Kidney capillary endothelial cell (primary cell): ENCODE results near the gene ZCCHC7.

Experiments used
- DNase-seq: peaks from one replicate; pipeline ENCODE4 v3.0.0-alpha.2; 2018; ENCODE audit warnings: low spot score

Gene ZCCHC7

DNA sequence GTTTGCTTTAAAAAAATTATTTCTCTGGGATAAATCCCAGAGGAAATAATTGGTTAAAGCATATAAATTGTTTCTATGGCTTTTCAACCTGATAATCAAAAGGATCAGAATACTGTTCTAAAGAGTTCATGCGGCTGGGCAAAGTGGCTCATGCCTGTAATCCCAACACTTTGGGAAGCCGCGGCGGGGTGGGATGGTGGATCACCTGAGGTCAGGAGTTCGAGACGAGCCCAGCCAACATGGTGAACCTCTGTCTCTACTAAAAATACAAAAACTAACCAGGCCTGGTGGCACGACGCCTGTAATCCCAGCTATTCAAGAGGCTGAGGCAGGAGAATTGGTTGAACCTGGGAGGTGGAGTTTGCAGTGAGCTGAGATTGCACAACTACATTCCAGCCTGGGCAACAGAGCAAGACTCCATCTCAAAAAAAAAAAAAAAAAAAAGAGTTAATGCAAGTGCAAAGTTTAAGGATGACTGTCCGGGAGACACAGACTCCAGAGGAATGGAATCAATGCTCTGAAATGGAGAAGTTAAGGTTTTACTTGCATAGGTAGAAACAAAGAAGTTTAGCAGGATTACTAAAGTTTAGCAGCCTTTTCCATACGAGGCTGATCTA, 285.5 kb downstream of the ZCCHC7 start:
- DNase-seq = no peak

DNA sequence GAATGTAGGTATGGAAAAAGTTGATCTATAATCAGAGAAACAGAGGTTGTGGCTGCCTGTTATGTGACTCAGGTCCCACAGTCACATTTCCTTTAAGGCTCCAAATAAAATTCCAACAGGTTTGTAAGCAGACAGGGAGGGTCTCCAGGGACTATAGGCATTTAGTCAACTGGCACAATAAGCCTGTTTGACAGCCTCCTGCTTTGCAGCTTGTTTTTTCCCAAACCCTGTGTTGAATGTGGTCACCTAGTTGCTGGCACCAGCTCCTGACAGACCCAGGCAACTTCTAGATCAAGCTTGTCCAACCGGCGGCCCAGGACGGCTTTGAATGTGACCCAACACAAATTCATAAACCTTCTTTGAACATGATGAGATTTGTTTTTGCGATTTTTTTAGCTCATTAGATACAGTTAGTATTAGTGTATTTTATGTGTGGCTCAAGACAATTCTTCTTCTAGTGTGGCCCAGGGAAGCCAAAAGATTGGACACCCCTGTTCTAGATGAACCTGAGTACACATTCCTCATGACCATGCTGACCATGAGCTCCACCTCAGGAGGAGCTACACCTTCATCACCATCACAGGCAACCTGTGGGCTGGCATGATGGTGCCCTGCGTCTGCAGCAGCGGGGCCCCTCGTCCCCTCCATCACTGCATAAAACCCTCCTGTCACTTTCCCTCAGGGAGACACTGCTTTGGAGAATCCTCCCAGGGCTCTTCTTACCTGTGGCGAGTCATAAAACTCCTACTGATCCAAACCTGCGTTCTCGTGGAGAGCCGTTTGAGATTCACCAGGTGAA, 286.4 kb downstream of the ZCCHC7 start:
- DNase-seq = no peak

DNA sequence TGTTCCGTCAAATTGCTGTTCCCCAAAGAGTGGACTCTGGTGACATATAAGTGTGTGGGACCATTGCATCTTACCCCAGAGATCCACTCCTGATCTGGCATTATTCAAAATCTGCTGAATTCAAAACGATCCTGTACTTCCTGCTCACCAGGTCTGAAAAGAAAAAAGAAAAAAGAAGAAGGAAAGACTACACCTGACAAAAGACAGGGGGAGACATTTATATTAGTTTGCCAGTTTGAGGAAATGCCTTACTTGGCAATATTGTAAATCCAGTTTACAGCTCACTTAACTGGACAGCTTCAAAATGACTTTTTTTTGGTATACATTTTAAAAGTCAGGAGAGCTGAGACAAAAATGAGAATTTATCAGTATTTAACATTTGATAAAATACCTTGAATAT, 287.1 kb downstream of the ZCCHC7 start:
- DNase-seq = no peak
